COLO668 (cell line): ENCODE measurements around the gene TYW1.
"Not testable (repeated sequence)": the region's sequence is repeated elsewhere in the genome, so short reads cannot be mapped to it uniquely, and the experiment has no call there.

Experiments
- DNase-seq: peaks from one replicate; lab custom pipeline; 2025; ENCODE audit not compliant: unreplicated experiment; lab: John Stamatoyannopoulos, UW

TYW1 gene

GRCh38 chr7:67184912-67185659, 188.5 kb downstream of the TYW1 start:
- DNase-seq: not testable (repeated sequence)

- not testable (repeated sequence) for DNase-seq
Observed at GRCh38 chr7:67185660-67186129, 189.1 kb downstream of the TYW1 start.

GRCh38 chr7:67189160-67189559, 192.5 kb downstream of the TYW1 start:
- not testable (repeated sequence) for DNase-seq

GRCh38 chr7:67189801-67190465, 193.3 kb downstream of the TYW1 start:
- DNase-seq: peak; percentile 6

GRCh38 chr7:67191002-67191720, 194.5 kb downstream of the TYW1 start:
- DNase-seq: peak; percentile 8

- DNase-seq: not testable (repeated sequence)
Observed at GRCh38 chr7:67192123-67192702, 195.6 kb downstream of the TYW1 start.

GRCh38 chr7:67192889-67193613, 196.4 kb downstream of the TYW1 start:
- DNase-seq: peak; percentile 59

GRCh38 chr7:67196176-67196575, 199.5 kb downstream of the TYW1 start:
- DNase-seq: not testable (repeated sequence)

- DNase-seq: not testable (repeated sequence)
Observed at GRCh38 chr7:67198865-67199526, 202.4 kb downstream of the TYW1 start.

- not testable (repeated sequence) for DNase-seq
Observed at GRCh38 chr7:67205772-67206171, 209.1 kb downstream of the TYW1 start.

- no peak for DNase-seq
Observed at GRCh38 chr7:67206452-67206851, 209.8 kb downstream of the TYW1 start.

- DNase-seq: not testable (repeated sequence)
Observed at GRCh38 chr7:67208656-67209055, 212.0 kb downstream of the TYW1 start.

GRCh38 chr7:67209256-67209655, 212.6 kb downstream of the TYW1 start:
- DNase-seq: no peak

- DNase-seq: no peak
Observed at GRCh38 chr7:67210567-67210966, 213.9 kb downstream of the TYW1 start.

GRCh38 chr7:67211650-67212330, 215.2 kb downstream of the TYW1 start:
- DNase-seq: not testable (repeated sequence)

- DNase-seq: not testable (repeated sequence)
Observed at GRCh38 chr7:67213038-67213437, 216.4 kb downstream of the TYW1 start.

- DNase-seq: not testable (repeated sequence)
Observed at GRCh38 chr7:67223551-67223950, 226.9 kb downstream of the TYW1 start.

- not testable (repeated sequence) for DNase-seq
Observed at GRCh38 chr7:67226340-67226907, 229.8 kb downstream of the TYW1 start.

- not testable (repeated sequence) for DNase-seq
Observed at GRCh38 chr7:67226967-67227366, 230.3 kb downstream of the TYW1 start.
